GM12878 (cell line): Measurements from ENCODE around the gene SLC44A3. TPM values are rescaled to one million over a fixed set of nuclear protein-coding genes. Genes with fewer than 3 reads are reported as not detected.

Source experiments
- CHD4 ChIP-seq: fragments of 200-600 bp; sonication (generic); IDR thresholded peaks from 2 replicates; pipeline ENCODE4 v1.6.1; 2016; ENCODE audit warnings: mild to moderate bottlenecking
- NFXL1 ChIP-seq: fragments of 450-650 bp; IDR thresholded peaks from 2 replicates; pipeline ENCODE4 v1.6.1; 2017; ENCODE audit warnings: antibody characterized with exemption, mild to moderate bottlenecking, borderline replicate concordance
- SP1 ChIP-seq: IDR thresholded peaks from one replicate; pipeline ENCODE4 v1.6.1; 2011; ENCODE audit warnings: low read depth, low read length
- SPI1 ChIP-seq: IDR thresholded peaks from 2 replicates; pipeline ENCODE4 v1.6.1; 2011; ENCODE audit warnings: low read depth, mild to moderate bottlenecking, low read length, moderate library complexity, borderline replicate concordance; ENCODE audit not compliant: insufficient read depth
- ZBTB40 ChIP-seq: fragments of 450-650 bp; IDR thresholded peaks from 2 replicates; pipeline ENCODE4 v1.6.1; 2016; ENCODE audit warnings: mild to moderate bottlenecking, moderate library complexity, borderline replicate concordance
- ZNF687 ChIP-seq: fragments of 450-650 bp; IDR thresholded peaks from 2 replicates; pipeline ENCODE4 v1.6.1; 2017; ENCODE audit warnings: mild to moderate bottlenecking, moderate library complexity
- polyA plus RNA-seq, 11 experiments: library from polyadenylated mRNA; depleted of rRNA in 4 of 11; unstranded in 6 of 11; stranded (reverse) in 5 of 11; fragments of >200 nt; fragmentation: Nextera tagmentation in 4 of 11; fragmentation: Illumina TruSeq in 1 of 11; extraction: Ambion mirVana in 4 of 11; extraction: Trizol in 1 of 11; gene quantifications; 1 replicate in 1 of 11; 2 replicates in 10 of 11; pipeline versions ENCODE4 v1.2.1 to v1.2.3, GENCODE V29; 2011 to 2016; ENCODE audit warnings: inconsistent platforms in 2 of 11, missing spikeins in 2 of 11, low read depth in 1 of 11
- total RNA-seq, 4 experiments: library from RNA; depleted of rRNA in 3 of 4; stranded (reverse); fragments of >200 nt in 3 of 4; fragmentation: Illumina TruSeq in 1 of 4; extraction: Trizol in 1 of 4; gene quantifications; 2 replicates each; pipeline versions ENCODE4 v1.2.1 to v1.2.3, GENCODE V29; 2013 to 2021

SLC44A3 gene
- total and polyA plus RNA-seq, 10 of the 15 experiments (the other 5 are each of a cell fraction or from before 2014, with no cell fraction given): not detected

- TF ChIP-seq ZNF687 (no peak), NFXL1 (no peak), ZBTB40 (no peak), CHD4 (no peak), SPI1 (no peak), SP1 (no peak)
Measured at GRCh38 chr1:94905207-94905606, 85.0 kb downstream of the SLC44A3 start (continued).
